ENCODE measurements around the gene CDC5L.

- TF ChIP-seq CTCF (IDR thresholded peaks at IDR 0.05) (no peak), POLR2A (IDR thresholded peaks at IDR 0.05) (no peak)
Observed at GRCh38 chr6:44454198-44454597, 66.7 kb downstream of the CDC5L start.

All from prostate gland (tissue), 2 donors.